Jurkat, Clone E6-1 (cell line): ENCODE results near the gene STAM.

Experiments used
- DNase-seq: peaks from one replicate; pipeline ENCODE4 v3.0.0-alpha.2; 2011; ENCODE audit warnings: low read depth, low spot score
- H3K4me3 ChIP-seq: 2 replicates; pipeline ENCODE4 v1.5.1; 2011; ENCODE audit warnings: mild to moderate bottlenecking, low read length, control low read depth, moderate library complexity

Gene STAM

DNA sequence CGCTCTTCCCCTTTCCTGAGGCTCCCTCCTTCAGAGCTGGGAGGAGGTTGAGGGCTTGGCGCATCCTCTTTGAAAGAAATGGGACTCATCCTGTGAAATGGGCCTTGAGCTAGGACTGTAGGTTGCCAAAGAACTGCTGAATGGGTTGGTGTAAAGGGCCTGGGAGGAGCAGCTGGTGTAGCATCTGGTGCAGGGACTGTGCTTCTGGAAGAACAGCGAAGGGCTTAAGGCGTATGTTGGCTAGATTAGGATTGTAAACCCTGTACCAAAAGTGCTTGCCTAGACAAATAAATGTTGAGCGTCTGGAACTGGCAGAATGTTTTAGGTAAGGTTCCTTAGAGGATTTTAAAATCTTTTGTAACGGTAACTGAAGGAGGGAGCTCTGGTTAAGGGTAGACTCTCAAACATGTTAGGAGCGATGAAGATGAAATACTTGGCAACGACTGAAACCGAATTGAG, 563 bp downstream of the STAM start:
- peak overlapping the region; percentile 91 for H3K4me3 ChIP-seq
- no peak for DNase-seq

DNA sequence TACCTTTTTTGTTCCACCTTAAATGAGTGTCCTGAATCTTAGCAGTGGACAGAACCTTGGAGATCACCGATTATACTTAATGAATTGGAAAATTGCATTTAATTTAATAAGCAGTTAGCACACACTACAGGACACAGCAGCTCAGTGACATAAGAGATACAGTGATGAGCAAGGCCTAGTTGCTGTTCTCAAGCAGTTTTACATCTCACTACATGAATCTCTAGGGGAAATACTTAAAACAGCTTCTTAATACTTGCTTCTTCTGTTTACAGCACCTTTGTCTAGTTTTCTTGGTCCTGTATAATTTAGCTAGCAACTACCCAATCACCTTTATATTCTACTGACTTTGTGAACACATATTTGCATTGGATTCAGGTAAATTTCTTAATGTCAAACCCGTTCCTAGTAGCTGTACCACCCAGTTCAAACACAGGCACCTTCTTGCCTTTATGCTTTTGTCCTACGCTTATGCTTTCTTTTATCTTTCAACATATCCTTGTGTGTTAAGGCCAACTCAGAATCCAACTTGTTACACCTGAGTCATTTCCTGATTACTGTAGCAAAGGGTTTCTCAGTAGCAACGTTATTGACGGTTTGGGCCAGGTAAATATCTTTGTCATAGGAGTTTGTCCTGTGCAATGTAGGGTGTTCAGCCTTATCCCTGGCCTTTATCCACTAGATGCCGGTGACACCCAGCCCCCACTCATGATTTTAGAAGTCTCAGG, 1.8 kb downstream of the STAM start:
- no peak for DNase-seq
- peak overlapping the region; percentile 91 for H3K4me3 ChIP-seq

DNA sequence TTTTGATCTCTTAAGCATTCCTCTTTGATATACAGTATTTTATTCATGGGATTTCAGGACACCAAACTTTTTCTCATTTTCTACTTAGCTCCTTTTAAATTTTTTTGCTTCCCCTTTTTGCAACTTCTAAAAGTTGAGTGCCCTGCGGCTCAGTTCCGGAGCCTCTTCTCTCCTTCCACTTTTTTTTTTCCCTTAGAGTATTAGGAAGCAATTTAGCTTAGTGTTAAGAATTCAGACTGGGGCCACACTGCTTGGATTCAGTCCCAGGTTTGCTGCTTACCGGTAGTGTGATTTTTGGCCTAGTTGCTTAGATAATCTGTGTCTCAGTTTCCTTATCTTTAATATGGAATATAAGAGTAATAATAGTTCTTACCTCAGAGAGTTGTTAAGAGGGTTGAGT, 3.4 kb downstream of the STAM start:
- DNase-seq, result no peak
- no peak overlapping the region for H3K4me3 ChIP-seq

DNA sequence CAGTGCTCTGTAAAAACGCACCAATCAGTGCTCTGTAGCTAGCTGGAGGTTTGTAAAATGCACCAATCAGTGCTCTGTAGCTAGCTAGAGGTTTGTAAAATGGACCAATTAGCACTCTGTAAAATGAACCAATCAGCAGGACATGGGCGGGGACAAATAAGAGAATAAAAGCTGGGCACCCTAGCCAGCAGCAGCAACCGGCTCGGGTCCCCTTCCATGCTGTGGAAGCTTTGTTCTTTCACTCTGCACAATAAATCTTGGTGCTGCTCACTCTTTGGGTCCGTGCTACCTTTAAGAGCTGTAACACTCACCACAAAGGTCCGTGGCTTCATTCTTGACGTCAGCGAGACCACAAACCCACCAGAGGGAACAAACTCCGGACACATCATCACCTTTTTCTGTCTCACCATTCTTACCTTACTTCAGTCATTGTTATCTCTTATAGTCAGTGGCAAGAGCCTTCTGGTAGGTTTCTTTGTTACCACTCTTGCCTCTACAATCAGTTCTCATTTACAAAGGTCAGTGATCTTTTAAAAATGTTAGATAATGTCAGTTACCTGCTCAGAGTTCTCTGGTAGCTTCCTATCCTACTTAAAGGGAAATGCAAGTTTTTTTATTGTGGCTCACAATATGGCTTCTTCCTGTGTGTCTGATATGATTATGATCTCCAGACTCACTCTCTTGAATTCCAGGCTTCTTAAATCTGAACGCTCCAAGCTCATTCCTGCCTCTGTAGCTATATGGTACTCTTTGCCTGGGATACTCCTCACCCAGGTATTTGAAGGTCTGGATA, 4.5 kb downstream of the STAM start:
- peak overlapping the region; percentile 35 for H3K4me3 ChIP-seq
- DNase-seq, result no peak

DNA sequence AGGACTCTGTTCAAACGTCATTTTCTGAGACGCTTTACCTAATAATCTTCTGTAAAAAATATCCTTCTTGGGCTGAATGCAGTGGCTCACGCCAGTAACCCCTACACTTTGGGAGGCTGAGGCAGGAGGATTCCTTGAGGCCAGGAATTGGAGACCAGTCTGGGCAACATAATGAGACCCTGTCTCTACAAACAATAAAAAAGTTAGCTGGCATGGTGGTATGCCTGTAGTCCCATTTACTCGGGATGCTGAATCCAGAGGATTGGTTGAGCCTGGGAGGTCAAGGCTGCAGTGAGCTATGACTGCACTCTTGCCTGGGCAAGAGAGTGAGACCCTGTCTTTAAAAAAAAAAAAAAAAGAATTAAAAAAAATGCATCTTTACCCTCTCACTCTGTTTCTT, 5.1 kb downstream of the STAM start:
- no peak for DNase-seq
- H3K4me3 ChIP-seq, result no peak overlapping the region

DNA sequence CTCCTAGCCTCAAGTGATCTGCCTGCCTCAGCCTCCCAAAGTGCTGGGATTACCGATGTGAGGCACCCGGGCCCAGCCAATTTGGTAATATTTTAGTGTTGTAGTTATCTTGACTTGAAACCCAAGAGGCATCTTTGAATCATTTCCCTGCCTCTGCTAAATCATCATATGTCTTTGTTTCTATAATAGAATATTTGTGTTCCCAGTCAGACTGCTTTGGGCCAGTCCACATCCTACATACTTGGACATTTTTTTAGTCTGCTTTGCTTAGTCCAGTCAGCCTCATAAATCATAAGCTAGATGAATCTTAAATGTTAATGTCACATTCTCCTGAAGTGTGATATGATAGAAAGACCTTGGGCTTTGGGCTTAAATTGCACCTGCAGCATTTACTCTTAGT, 5.9 kb downstream of the STAM start:
- no peak overlapping the region for H3K4me3 ChIP-seq

DNA sequence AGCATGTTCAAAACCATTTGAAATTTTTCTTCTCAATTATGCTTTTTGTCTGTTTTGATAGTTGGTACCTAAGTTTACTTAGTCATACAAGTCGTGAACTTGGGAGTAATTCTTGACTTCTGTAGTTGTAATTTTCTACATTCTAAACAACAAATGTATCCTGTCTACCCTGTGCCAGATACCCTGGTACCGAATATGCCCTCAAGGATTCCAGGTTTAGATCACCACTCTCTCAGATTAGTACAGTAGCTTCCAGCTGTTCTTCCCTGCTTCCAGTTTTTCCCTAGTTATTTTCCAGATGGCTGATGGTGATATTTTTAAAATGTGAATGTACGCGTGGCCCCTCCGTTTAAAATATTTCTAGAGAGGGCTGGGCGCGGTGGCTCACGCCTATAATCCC, 6.5 kb downstream of the STAM start:
- no peak overlapping the region for H3K4me3 ChIP-seq
- DNase-seq, result no peak

More for the DNA sequence above, 5.9 kb downstream of the STAM start:
- DNase-seq, result no peak

DNA sequence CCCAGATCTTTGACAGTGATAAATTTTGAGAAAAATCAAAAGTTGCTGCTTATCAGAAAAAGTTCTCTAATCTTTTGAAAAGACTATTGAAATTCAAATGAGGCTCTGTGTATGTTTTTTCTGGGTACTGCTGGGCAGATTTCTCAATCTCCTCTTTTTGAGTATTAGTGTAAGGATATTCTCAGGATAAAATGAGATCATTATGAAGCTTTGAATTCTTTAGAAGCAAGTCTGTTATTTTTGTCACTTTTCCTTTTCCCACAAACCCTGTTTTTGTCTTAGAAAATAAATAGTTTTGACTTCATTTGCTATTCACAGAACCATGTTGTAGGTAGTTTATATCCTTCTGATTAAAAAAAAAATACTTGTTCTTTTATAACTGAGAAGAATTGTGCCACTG, 7.9 kb downstream of the STAM start:
- H3K4me3 ChIP-seq, result no peak overlapping the region
- DNase-seq, result no peak

DNA sequence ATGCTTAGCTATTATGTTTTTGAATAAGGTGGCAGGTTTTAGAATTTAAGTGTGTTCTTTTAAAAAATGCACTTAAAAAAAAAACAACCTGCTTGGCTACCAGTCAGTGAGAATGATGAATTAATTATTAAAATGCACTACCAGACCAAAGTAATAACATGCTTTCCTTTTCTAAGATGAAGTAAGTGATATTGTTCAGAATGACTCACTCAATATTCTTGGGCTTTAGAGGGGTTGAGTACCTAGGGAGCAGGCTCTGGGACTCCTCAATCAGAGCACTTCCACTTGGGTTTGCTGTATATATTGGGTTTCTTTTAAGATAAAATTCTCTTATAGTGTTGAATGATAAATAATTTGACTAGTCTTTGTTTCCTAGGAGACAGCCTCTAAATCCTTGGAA, 8.6 kb downstream of the STAM start:
- DNase-seq, result no peak
- no peak overlapping the region for H3K4me3 ChIP-seq

DNA sequence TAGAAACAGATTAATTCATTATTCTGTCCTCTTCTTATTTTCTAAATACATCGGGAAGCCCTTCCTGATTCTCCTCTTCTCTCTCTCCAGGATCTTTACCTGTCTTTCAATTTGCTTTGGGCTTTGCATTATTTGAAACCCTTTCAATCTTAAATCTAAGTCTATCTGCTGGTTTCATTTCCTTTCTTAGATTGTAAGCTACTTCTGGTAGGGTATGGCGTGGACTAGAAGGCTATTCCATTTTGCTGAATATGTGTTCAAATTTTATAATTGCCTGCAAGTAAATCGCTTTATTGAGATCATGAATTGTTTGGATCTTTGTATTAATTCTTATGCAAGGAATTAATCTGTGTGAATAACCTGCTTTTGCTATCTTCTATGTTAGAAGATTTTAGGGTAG, 11.1 kb downstream of the STAM start:
- H3K4me3 ChIP-seq, result no peak overlapping the region

DNA sequence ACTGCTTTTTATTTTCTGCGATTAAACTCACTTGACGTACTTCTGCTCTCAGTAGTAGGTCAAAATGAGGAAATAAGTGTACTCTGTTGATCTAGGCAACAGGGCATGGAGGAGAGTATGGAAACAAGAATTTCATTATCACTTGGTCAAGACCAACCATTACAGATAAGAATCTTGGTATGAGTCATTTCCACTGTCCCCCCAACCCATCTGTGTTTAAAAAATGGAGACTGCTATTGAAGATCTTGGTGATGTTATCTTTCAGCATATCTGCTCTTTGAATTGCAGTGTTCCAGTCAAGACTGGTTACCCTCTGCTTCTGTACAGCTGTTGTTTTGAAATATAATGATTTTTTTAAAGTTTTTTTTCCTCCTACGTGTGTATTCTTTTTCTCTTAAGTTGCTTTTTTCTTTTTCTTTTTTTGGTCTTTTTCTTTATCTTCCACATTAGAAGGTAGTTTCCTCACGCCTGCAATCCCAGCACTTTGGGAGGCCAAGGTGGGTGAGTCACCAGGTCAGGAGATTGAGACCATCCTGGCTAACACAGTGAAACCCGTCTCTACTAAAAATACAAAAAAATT, 11.7 kb downstream of the STAM start:
- peak; percentile 65 for DNase-seq
- H3K4me3 ChIP-seq, result peak overlapping the region; percentile 46

More for the DNA sequence above, 11.1 kb downstream of the STAM start:
- no peak for DNase-seq

DNA sequence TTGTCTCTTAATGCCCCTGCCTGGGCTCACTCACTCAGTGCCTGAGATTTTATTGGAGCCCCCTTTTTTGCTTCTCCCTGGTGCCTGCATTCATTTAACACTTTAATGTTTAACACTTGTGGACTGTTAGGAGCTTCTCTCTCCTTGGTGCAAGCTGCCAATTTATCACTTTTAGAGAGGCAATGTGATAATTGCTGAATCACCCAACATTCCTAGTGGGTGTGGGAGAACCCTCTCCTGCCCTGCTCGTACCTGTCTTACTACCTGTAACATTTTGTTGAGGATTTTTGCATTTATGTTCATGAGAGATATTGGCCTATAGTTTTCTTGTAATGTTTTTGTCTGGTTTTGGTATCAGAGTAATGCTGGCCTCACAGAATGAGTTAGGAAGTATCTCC, 13.2 kb downstream of the STAM start:
- no peak for DNase-seq
- H3K4me3 ChIP-seq, result peak overlapping the region; percentile 46

DNA sequence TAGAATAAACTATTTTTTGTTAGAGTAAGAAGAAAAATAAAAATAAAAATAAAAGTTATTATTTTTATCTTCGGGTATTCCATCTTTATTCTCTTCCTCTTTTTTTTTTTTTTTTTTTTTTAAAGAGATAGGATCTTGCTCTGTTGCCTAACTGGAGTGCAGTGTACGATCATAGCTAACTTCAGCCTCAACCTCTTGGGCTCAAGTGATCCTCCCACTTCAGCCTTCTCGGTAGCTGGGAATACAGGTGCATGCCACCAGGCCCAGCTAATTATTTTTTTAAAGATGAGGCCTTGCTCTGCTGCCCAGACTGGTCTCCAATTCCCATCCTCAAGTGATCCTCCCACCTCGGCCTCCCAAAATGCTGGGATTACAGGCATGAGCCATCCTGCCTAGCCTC, 15.4 kb downstream of the STAM start:
- H3K4me3 ChIP-seq, result no peak overlapping the region
- no peak for DNase-seq

DNA sequence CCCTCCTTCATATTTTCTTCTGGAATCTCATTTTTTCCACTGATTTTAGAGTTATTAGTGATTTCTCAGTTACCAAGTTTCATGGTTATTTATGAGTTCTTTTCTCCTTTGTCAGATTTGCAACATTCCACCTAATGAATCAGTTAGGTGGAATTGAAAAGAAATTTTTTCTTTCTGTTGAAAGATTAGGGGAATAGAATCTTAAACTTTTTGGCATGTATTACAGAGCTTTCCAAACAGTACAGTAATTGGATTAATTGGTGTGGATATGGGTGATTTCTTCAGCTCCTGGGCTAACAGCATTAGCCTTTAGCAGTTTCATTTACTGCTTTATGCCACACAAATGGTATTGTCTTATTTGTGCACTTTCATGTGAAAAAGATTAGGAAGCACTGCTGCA, 17.0 kb downstream of the STAM start:
- no peak overlapping the region for H3K4me3 ChIP-seq
- DNase-seq, result no peak

DNA sequence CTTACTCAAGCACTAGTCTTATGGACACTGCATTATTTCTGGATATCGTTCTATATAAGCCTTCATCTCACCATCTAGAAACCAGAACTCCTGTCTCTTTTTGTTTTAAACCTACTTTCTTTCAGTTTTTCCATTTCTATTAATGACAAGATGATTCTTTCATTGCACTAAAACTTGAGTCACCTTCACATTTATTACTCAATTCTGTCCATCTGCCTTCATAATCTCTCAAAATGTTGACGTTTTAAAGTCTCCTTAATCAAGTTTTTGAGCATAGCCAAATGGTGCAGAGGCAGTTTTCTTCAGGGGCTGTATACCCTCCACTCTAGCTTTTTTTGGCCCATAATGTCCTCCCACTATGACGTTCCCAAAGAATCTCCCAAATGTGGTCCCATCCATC, 17.6 kb downstream of the STAM start:
- no peak for DNase-seq
- H3K4me3 ChIP-seq, result no peak overlapping the region

DNA sequence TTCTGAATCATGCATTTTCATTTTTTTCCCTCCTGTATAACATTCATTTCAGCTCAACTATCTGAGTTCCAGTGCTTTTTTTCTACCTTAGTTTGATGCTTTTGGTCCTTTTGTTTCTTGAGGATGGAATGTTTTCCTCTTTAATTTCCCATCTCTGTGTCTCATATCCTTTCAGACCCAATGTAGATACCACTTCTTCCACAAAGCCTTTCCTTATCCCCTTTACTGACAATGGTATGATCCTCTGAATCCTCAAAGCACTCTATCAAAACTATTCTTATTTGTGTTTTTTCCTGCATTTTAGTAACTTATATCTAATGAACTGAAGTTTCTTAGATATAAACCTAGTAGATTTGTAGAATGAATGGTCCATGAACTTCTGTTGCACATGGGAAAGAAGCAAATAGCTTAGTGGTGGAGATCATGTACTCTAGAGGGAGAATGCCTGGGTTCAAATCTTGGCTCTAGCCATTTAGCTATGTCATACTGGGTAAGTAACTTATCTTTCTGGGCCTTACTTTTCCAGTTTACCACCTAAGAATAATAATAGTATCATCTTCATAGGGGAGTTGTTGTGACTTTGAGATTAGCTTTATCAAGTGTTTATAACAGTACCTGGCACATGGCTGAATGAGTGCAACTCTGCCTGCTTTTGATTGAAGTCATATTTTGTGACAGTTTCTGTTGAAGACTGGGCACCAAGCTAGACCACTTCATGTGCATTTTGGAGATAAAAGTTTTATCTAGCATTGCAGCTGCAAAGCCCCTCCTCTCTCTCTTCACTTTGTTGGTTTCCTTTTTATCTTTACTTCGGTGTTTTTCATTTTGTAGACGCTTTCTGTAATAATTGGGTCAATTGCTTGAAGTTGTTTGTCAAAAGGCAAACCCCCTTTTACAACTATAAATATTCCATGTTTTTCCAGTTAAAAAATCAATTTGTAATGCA, 18.5 kb downstream of the STAM start:
- DNase-seq, result peak; percentile 97

DNA sequence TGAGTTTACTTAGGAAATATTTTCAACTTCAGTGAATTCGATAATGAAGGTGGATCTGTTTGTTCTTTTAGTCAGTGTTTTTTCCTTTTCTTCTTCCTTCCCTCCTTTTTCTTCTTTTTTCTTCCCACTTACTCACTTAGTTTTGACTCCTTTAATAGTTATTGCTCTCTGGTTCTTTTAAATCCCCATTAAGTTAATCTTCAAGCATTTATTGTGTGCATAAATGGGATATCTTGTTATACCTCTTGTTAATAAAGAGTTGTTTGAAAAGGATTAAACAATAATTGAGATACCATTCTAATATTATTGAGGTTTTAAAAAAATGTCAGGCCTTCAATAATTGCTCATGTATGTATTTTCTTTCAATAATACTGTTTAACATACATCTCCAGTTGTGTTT, 19.5 kb downstream of the STAM start:
- no peak for DNase-seq
- no peak overlapping the region for H3K4me3 ChIP-seq

More for the DNA sequence above, 18.5 kb downstream of the STAM start:
- peak overlapping the region; percentile 0 for H3K4me3 ChIP-seq

DNA sequence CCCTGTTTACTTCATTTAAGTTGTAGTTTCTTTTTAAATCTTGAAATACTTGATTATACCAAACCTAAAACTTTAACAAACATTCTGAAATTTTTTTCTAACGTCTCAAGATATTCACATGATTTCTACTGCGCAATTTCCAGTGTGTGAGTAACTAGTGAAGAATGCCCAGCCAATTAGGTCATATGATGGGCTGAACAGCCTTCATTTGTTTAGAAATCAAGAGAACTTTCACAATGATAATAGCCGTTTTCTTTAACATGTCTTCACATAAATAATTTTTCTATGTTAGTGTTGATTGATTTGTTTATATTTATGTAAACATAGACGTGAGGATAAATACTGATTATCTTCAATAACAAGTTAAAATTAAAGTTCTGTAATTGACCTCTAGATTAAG, 21.8 kb downstream of the STAM start:
- H3K4me3 ChIP-seq, result no peak overlapping the region
- DNase-seq, result no peak
